Heart left ventricle (tissue), 13 donors: Measurements from ENCODE around the gene DPH3.

ENCODE experiments used
- POLR2A ChIP-seq, 2 donors: fragments of 450-650 bp; IDR thresholded peaks; one replicate each; pipeline ENCODE4 v1.6.1; 2017; ENCODE audit warnings: antibody characterized with exemption in 2 of 2, mild to moderate bottlenecking in 2 of 2, moderate library complexity in 2 of 2
- TF ChIP-seq, protein P1 (sequence below), 12 donors: fragments of 200-600 bp; sonication (generic) in 4 of 12; IDR thresholded peaks; one replicate each; pipeline versions ENCODE4 v1.5.0 to v1.8.0; 2018 to 2022; ENCODE audit warnings: antibody characterized with exemption in 12 of 12, mild to moderate bottlenecking in 5 of 12
- donor health status: ischemic (EF 13 %, LVEDD 7.1; RV severe dilation, severe dysfunction).
- donor health status: DM: no; HTN: yes; CAD: no.
- donor health status: DM: no; HTN: no; CAD: no.
- donor health status: ischemic (EF 25% LVEDD 6.9; RV normal size, moderate dysfunction).
- donor health status: ischemic (EF 25% LVEDD 5.7; RV mildly dilated, moderate dysfunction).
- donor health status: ischemic (EF 35%, LVEDD 5.7; RV mildly dilated, moderate dysfunction).
- donor health status: nonischemic (EF 11% LVEDD 7.7; RV severe dilation, severe dysfunction).
- donor health status: DM: yes; HTN: yes; CAD: no.
- donor health status: PGD.
- donor health status: ischemic (EF 29% LVEDD 5.4; RV normal size, mild dysfunction).
- donor health status: nonischemic (EF 23%, LVEDD 6.1; RV moderate dilation, normal function).

- TF ChIP-seq, protein P1, sequence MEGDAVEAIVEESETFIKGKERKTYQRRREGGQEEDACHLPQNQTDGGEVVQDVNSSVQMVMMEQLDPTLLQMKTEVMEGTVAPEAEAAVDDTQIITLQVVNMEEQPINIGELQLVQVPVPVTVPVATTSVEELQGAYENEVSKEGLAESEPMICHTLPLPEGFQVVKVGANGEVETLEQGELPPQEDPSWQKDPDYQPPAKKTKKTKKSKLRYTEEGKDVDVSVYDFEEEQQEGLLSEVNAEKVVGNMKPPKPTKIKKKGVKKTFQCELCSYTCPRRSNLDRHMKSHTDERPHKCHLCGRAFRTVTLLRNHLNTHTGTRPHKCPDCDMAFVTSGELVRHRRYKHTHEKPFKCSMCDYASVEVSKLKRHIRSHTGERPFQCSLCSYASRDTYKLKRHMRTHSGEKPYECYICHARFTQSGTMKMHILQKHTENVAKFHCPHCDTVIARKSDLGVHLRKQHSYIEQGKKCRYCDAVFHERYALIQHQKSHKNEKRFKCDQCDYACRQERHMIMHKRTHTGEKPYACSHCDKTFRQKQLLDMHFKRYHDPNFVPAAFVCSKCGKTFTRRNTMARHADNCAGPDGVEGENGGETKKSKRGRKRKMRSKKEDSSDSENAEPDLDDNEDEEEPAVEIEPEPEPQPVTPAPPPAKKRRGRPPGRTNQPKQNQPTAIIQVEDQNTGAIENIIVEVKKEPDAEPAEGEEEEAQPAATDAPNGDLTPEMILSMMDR (IDR thresholded peaks at IDR 0.05): no peak
- TF ChIP-seq POLR2A (IDR thresholded peaks at IDR 0.05): no peak
Measured at GRCh38 chr3:16264174-16264707, 502 bp downstream of the DPH3 start.
